Loucy (cell line): ENCODE measurements around the gene TMEM161A.

Experiments used
- H2AFZ ChIP-seq: fragments of 200-600 bp; sonication (generic); 2 replicates; pipeline ENCODE4 v1.6.0; 2016; ENCODE audit warnings: antibody characterized with exemption, mild to moderate bottlenecking, low read length, moderate library complexity
- H3F3A ChIP-seq: fragments of 200-600 bp; 2 replicates; pipeline ENCODE4 v1.6.0; 2016; ENCODE audit warnings: antibody characterized with exemption, low read depth, mild to moderate bottlenecking
- H3K27me3 ChIP-seq: fragments of 200-600 bp; sonication (generic); 2 replicates; pipeline ENCODE4 v1.6.1; 2014; ENCODE audit warnings: low read length, mild to moderate bottlenecking; ENCODE audit not compliant: insufficient read depth, poor library complexity, severe bottlenecking
- H3K36me3 ChIP-seq: fragments of 200-600 bp; sonication (generic); 2 replicates; pipeline ENCODE4 v1.6.1; 2016; ENCODE audit warnings: low read length; ENCODE audit not compliant: insufficient read depth
- H3K4me1 ChIP-seq: fragments of 200-600 bp; sonication (generic); 2 replicates; pipeline ENCODE4 v1.5.1; 2014; ENCODE audit warnings: low read length, mild to moderate bottlenecking; ENCODE audit not compliant: insufficient read depth, poor library complexity, severe bottlenecking
- H3K4me2 ChIP-seq: fragments of 200-600 bp; sonication (generic); 2 replicates; pipeline ENCODE4 v1.6.0; 2014; ENCODE audit warnings: antibody characterized with exemption, low read length, low read depth, mild to moderate bottlenecking; ENCODE audit not compliant: poor library complexity, severe bottlenecking
- H3K4me3 ChIP-seq: fragments of 200-600 bp; sonication (generic); 2 replicates; pipeline ENCODE4 v1.5.1; 2014; ENCODE audit warnings: low read length, mild to moderate bottlenecking, mixed read lengths; ENCODE audit not compliant: poor library complexity, severe bottlenecking
- H3K79me2 ChIP-seq: fragments of 200-600 bp; sonication (generic); 2 replicates; pipeline ENCODE4 v1.6.1; 2014; ENCODE audit warnings: low read length; ENCODE audit not compliant: insufficient read depth
- H3K9ac ChIP-seq: fragments of 200-600 bp; sonication (generic); 2 replicates; pipeline ENCODE4 v1.6.0; 2014; ENCODE audit warnings: mild to moderate bottlenecking, low read depth, low read length, moderate library complexity; ENCODE audit not compliant: poor library complexity, severe bottlenecking
- H3K9me2 ChIP-seq: fragments of 200-600 bp; sonication (generic); replicated peaks from 2 replicates; pipeline ENCODE4 v1.6.1; 2016; ENCODE audit warnings: low read depth, low read length, mixed read lengths
- H3K9me3 ChIP-seq: fragments of 200-600 bp; sonication (generic); 2 replicates; pipeline ENCODE4 v1.6.1; 2014; ENCODE audit warnings: mild to moderate bottlenecking, antibody characterized with exemption, low read length, low read depth; ENCODE audit not compliant: insufficient read depth
- H4K20me1 ChIP-seq: fragments of 200-600 bp; sonication (generic); 2 replicates; pipeline ENCODE4 v1.6.0; 2014; ENCODE audit warnings: antibody characterized with exemption, low read length, mild to moderate bottlenecking; ENCODE audit not compliant: insufficient read depth, poor library complexity, severe bottlenecking
- CTCF ChIP-seq: fragments of 200-600 bp; sonication (generic); conservative IDR thresholded peaks from 2 replicates; pipeline ENCODE4 v1.5.1; 2014; ENCODE audit warnings: mild to moderate bottlenecking, antibody characterized with exemption, low read length
- EZH2phosphoT487 ChIP-seq: fragments of 200-600 bp; IDR thresholded peaks from 2 replicates; pipeline ENCODE4 v1.6.1; 2018; ENCODE audit warnings: antibody characterized with exemption, mild to moderate bottlenecking, moderate library complexity, borderline replicate concordance

The TMEM161A gene

GRCh38 chr19:19170873-19171672 is 32.8 kb upstream of the TMEM161A start:
- Histone ChIP-seq H3K79me2 (no peaks in the 10 kb centered on the region), H3K36me3 (no peaks in the 10 kb centered on the region), H3K4me2 (no peak overlapping the region), H3K4me3 (no peak overlapping the region), H3K9me3 (no peaks in the 10 kb centered on the region), H3K9me2 (no peaks in the 10 kb centered on the region), H4K20me1 (no peaks in the 10 kb centered on the region), H3F3A (no peaks in the 10 kb centered on the region), H3K4me1 (no peaks in the 10 kb centered on the region), H2AFZ (no peak overlapping the region), H3K9ac (no peak overlapping the region), H3K27me3 (no peaks in the 10 kb centered on the region)
- no peak for TF ChIP-seq CTCF
- TF ChIP-seq EZH2phosphoT487: no peak

- no peak for TF ChIP-seq EZH2phosphoT487
- no peak for TF ChIP-seq CTCF
- Histone ChIP-seq H4K20me1 (no peaks in the 10 kb centered on the region), H3K4me3 (no peak within 1 kb of the TSS), H3K4me1 (no peaks in the 10 kb centered on the region), H3K36me3 (no peaks in the 10 kb centered on the region), H3K9ac (no peak within 1 kb of the TSS), H3K27me3 (no peaks in the 10 kb centered on the region), H3K79me2 (no peaks in the 10 kb centered on the region), H3F3A (no peaks in the 10 kb centered on the region), H2AFZ (no peak within 1 kb of the TSS), H3K9me3 (no peaks in the 10 kb centered on the region), H3K9me2 (no peaks in the 10 kb centered on the region), H3K4me2 (no peak within 1 kb of the TSS)
Observed at GRCh38 chr19:19170053-19170872, 32.0 kb upstream of the TMEM161A start, which contains the start of gene MEF2B. Gene MEF2B (minus strand): TSS chr19:19170263. CDS start chr19:19150735, 19,528 bp downstream.

GRCh38 chr19:19169236-19170052 is 31.2 kb upstream of the TMEM161A start:
- Histone ChIP-seq H2AFZ (no peak overlapping the region), H3K4me3 (no peak overlapping the region), H3K79me2 (no peaks in the 10 kb centered on the region), H3K27me3 (no peaks in the 10 kb centered on the region), H3K9me2 (no peaks in the 10 kb centered on the region), H3K4me1 (no peaks in the 10 kb centered on the region), H3K36me3 (no peaks in the 10 kb centered on the region), H3K9me3 (no peaks in the 10 kb centered on the region), H3K9ac (no peak overlapping the region), H4K20me1 (no peaks in the 10 kb centered on the region), H3K4me2 (no peak overlapping the region), H3F3A (no peaks in the 10 kb centered on the region)
- TF ChIP-seq EZH2phosphoT487: no peak
- no peak for TF ChIP-seq CTCF
